Skeletal muscle tissue (tissue), 5 donors: ENCODE results near the gene ZRANB3. TPM values are rescaled to one million over a fixed set of nuclear protein-coding genes. Genes with fewer than 3 reads are reported as not detected.
"Not testable (repeated sequence)": the region's sequence is repeated elsewhere in the genome, so short reads cannot be mapped to it uniquely, and the experiment has no call there.

Experiments
- H3K27ac ChIP-seq: one replicate; pipeline ENCODE4 v1.7.0; 2013; ENCODE audit warnings: mild to moderate bottlenecking, low read depth, low read length, inconsistent platforms
- H3K27me3 ChIP-seq, 3 donors: one replicate each; pipeline ENCODE4 v1.7.0; 2013; ENCODE audit warnings: low read length in 3 of 3; ENCODE audit not compliant: control insufficient read depth in 3 of 3, insufficient read depth in 3 of 3
- H3K36me3 ChIP-seq, 3 donors: one replicate each; pipeline ENCODE4 v1.7.0; 2013; ENCODE audit warnings: low read length in 3 of 3; ENCODE audit not compliant: control insufficient read depth in 3 of 3, insufficient read depth in 3 of 3
- H3K4me1 ChIP-seq, 3 donors: one replicate each; pipeline ENCODE4 v1.7.0; 2013; ENCODE audit warnings: low read length in 3 of 3, mild to moderate bottlenecking in 3 of 3; ENCODE audit not compliant: control insufficient read depth in 3 of 3, insufficient read depth in 3 of 3
- H3K4me3 ChIP-seq, 3 donors: one replicate each; pipeline ENCODE4 v1.7.0; 2013; ENCODE audit warnings: low read length in 3 of 3
- H3K9ac ChIP-seq, 3 donors: one replicate each; pipeline ENCODE4 v1.7.0; 2013; ENCODE audit warnings: low read length in 3 of 3, mild to moderate bottlenecking in 3 of 3, moderate library complexity in 2 of 3, low read depth in 1 of 3
- H3K9me3 ChIP-seq, 3 donors: one replicate each; pipeline ENCODE4 v1.7.0; 2013; ENCODE audit warnings: low read length in 3 of 3; ENCODE audit not compliant: control insufficient read depth in 3 of 3
- small RNA-seq: library from RNA; depleted of rRNA; stranded (forward); fragments of <200 nt; gene quantifications from one replicate; pipeline ENCODE3, GENCODE V24; 2014
- total RNA-seq: library from RNA; depleted of rRNA; stranded (reverse); fragments of >200 nt; gene quantifications from one replicate; pipeline ENCODE4 v1.2.3, GENCODE V29; 2014
- donor health status: Osteomylitis.

Gene ZRANB3
- total RNA-seq, 1 donor from 2014 or later = 12.5 TPM

- peaks cover 3 to 14% (median 7%) of the 10 kb centered on the region in 3 donors for H3K36me3 ChIP-seq
- H3K4me3 ChIP-seq = not testable (repeated sequence)
These were observed 441.4 kb downstream of the ZRANB3 start for GRCh38 chr2:135089597-135089996.

More at GRCh38 chr2:135089597-135089996, 441.4 kb downstream of the ZRANB3 start:
- not testable (repeated sequence) for H3K9me3 ChIP-seq, H3K4me1 ChIP-seq, H3K27ac ChIP-seq, H3K9ac ChIP-seq, H3K27me3 ChIP-seq

Small RNA genes lying within 50 kb of the gene (small RNA-seq; reads per million reads assigned to genes)
- 0.16 reads per million for gene SNORA40B

Other genes with a start within 250 kb of the ZRANB3 start
- 9.9 TPM for gene R3HDM1, start 266 bp upstream of the ZRANB3 start, total RNA-seq
- 41.8 TPM for gene UBXN4, start 210.6 kb upstream of the ZRANB3 start, total RNA-seq